A673 (cell line): ENCODE measurements around the gene ESRRA. TPM values are rescaled to one million over a fixed set of nuclear protein-coding genes. Genes with fewer than 3 reads are reported as not detected.
A peak's percentile ranks its signal among the peaks of the same experiment; 100 is the strongest.
"Not testable (repeated sequence)": the region's sequence is repeated elsewhere in the genome, so short reads cannot be mapped to it uniquely, and the experiment has no call there.

Experiments used
- BruUV-seq: library from RNA; stranded (reverse); fragments of 400-500 nt; replicated peaks from 2 replicates; lab custom pipeline; 2021; lab: Mats Ljungman, UMichigan
- CTCF ChIA-PET: fragments of 300-600 bp; sonication (Branson Sonifier 250); formaldehyde crosslinking; loops from one replicate; lab custom pipeline; 2022; ENCODE audit warnings: antibody characterized with exemption; lab: Charles Lee
- POLR2A ChIA-PET: fragments of 300-600 bp; sonication (Branson Sonifier 250); formaldehyde crosslinking; loops from one replicate; lab custom pipeline; 2022; ENCODE audit warnings: antibody characterized with exemption; ENCODE audit not compliant: low non-redundant PET; lab: Charles Lee
- DNase-seq: peaks from one replicate; pipeline ENCODE4 v3.0.0-alpha.2; 2015; ENCODE audit warnings: low spot score
- H3K27ac ChIP-seq: fragments of 200-600 bp; sonication (generic); 2 replicates; pipeline ENCODE4 v1.5.1; 2016; ENCODE audit warnings: mixed run types, low read depth, mild to moderate bottlenecking, mixed read lengths, antibody characterized with exemption, low read length; ENCODE audit not compliant: poor library complexity, severe bottlenecking
- H3K27me3 ChIP-seq: fragments of 200-600 bp; sonication (generic); replicated peaks from 2 replicates; pipeline ENCODE4 v1.6.1; 2017; ENCODE audit warnings: mixed run types, low read depth, mild to moderate bottlenecking, mixed read lengths, antibody characterized with exemption, low read length; ENCODE audit not compliant: insufficient read depth, poor library complexity
- H3K36me3 ChIP-seq: fragments of 200-600 bp; sonication (generic); 2 replicates; pipeline ENCODE4 v1.6.1; 2016; ENCODE audit warnings: mixed run types, mild to moderate bottlenecking, mixed read lengths, antibody characterized with exemption, low read length; ENCODE audit not compliant: insufficient read depth, poor library complexity, severe bottlenecking
- H3K4me1 ChIP-seq: fragments of 200-600 bp; sonication (generic); 2 replicates; pipeline ENCODE4 v1.6.1; 2017; ENCODE audit warnings: mixed run types, mild to moderate bottlenecking, mixed read lengths, antibody characterized with exemption, low read length; ENCODE audit not compliant: insufficient read depth, poor library complexity, severe bottlenecking
- H3K4me3 ChIP-seq: fragments of 200-600 bp; sonication (generic); 2 replicates; pipeline ENCODE4 v1.5.1; 2016; ENCODE audit warnings: low read depth, mixed run types, mild to moderate bottlenecking, mixed read lengths, low read length; ENCODE audit not compliant: poor library complexity, severe bottlenecking
- H3K9me3 ChIP-seq: fragments of 200-600 bp; sonication (generic); 2 replicates; pipeline ENCODE4 v1.6.1; 2016; ENCODE audit warnings: mixed run types, low read depth, mild to moderate bottlenecking, mixed read lengths, antibody characterized with exemption, low read length; ENCODE audit not compliant: poor library complexity, severe bottlenecking
- CTCF ChIP-seq: fragments of 300-800, 200-600 bp; sonication (generic); conservative IDR thresholded peaks from 2 replicates; pipeline ENCODE4 v1.5.1; 2017; ENCODE audit warnings: low read depth, mild to moderate bottlenecking, antibody characterized with exemption, low read length, moderate library complexity, mixed read lengths
- EZH2 ChIP-seq: fragments of 200-600 bp; sonication (generic); IDR thresholded peaks from 2 replicates; pipeline ENCODE4 v1.6.1; 2017; ENCODE audit warnings: borderline replicate concordance, low read depth, mild to moderate bottlenecking, mixed read lengths, antibody characterized with exemption, low read length; ENCODE audit not compliant: poor library complexity, severe bottlenecking
- intact Hi-C: fragments of 100-400 bp; cut with micrococcal nuclease; formaldehyde crosslinking; loops from one replicate; pipeline ENCODE4 v1.10.0; 2022; ENCODE audit not compliant: unreplicated experiment
- total RNA-seq: library from RNA; stranded (reverse); gene quantifications from 2 replicates; pipeline ENCODE4 v1.2.3, GENCODE V29; 2021

Gene ESRRA
- total RNA-seq, 1 experiment from 2014 or later = 63.8 TPM

GRCh38 chr11:64314805-64315561 lies 9.7 kb downstream of the ESRRA start:
- BruUV-seq = no TSS peak
- CTCF ChIA-PET = no interaction called here
- Histone ChIP-seq H3K27me3 (no peaks in the 10 kb centered on the region), H3K4me3 (no peak overlapping the region), H3K4me1 (peaks cover 15% of the 10 kb centered on the region), H3K27ac (no peak overlapping the region), H3K36me3 (peaks cover 18% of the 10 kb centered on the region), H3K9me3 (no peaks in the 10 kb centered on the region)
- intact Hi-C loops = no loop called here
- no peak for DNase-seq
- POLR2A ChIA-PET = no interaction called here
- no peak for TF ChIP-seq CTCF
- TF ChIP-seq EZH2 = no peak

GRCh38 chr11:64315667-64316526 lies 10.6 kb downstream of the ESRRA start:
- Histone ChIP-seq H3K4me1 (peaks cover 15% of the 10 kb centered on the region), H3K36me3 (peaks cover 22% of the 10 kb centered on the region), H3K4me3 (peak overlapping the region; percentile 85)
- H3K27me3 ChIP-seq, POLR2A ChIA-PET, CTCF ChIA-PET, intact Hi-C loops, BruUV-seq, H3K9me3 ChIP-seq, H3K27ac ChIP-seq, DNase-seq: not testable (repeated sequence)

GRCh38 chr11:64316672-64317324 lies 11.5 kb downstream of the ESRRA start:
- Histone ChIP-seq H3K27me3 (no peaks in the 10 kb centered on the region), H3K4me1 (peaks cover 15% of the 10 kb centered on the region), H3K4me3 (peak overlapping the region; percentile 85), H3K9me3 (no peaks in the 10 kb centered on the region), H3K27ac (peak overlapping the region; percentile 94), H3K36me3 (peaks cover 26% of the 10 kb centered on the region)
- CTCF ChIA-PET = interaction anchor here (0.8 to 2.5 kb wide), 7 partner anchors 15 to 372 kb away, joined by 3 to 29 read pairs (median 3); no protein-coding TSS in a partner anchor
- TSS peak; percentile 100 for BruUV-seq
- TF ChIP-seq EZH2 = no peak
- TF ChIP-seq CTCF = no peak
- no peak for DNase-seq
- POLR2A ChIA-PET = interaction anchor here (0.9 kb wide), 1 partner anchor 805 kb away, joined by 3 read pairs; the partner anchor contains the start of genes FAU and MRPL49
- intact Hi-C loops = no loop called here
